GM18498 (cell line): ENCODE results near the gene LPP.

Experiments
- ATAC-seq: cut with Tn5 transposase; IDR thresholded peaks from one replicate; pipeline ENCODE4 v1.9.1; 2021; ENCODE audit warnings: mild to moderate bottlenecking, moderate library complexity; ENCODE audit not compliant: unreplicated experiment

Gene LPP

DNA sequence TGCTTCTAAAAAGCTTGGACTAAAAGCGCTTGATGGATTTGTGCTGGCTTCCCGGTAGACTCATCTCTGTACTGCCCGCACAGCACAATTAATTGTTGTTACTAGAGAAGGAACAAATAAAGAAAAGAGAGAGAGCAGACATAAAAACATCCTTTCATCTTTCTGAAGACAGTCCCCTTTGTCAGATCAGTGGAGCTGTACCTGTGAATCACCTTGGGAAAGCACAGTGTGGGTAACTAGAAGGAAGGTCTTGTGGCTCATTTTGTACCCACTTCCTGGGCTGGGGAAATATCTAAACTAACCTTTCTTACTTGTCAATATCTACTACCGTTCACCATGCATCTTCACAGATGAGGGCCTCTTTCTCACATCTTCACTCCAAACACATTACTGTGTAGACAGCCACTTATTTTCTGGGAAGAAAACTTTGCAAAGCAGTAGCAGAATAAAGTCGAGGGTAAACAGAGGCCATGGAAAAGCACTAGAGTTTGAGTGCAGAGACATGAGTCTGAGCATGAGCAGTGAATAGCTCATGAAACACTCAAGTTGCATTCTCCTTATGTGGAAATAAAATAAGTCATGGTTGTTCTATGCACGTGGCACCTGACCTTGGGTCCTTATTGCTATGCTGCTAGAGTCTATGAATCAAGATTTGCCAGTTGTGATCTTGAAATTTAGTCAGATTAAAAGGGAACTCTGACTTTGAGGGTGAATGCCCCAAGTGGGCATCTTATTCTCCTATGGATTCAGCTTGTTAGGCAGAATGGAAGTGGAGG, 169.3 kb downstream of the LPP start:
- no peak for ATAC-seq

GRCh38 chr3:188326111-188326510, 172.2 kb downstream of the LPP start:
- ATAC-seq, result no peak

DNA sequence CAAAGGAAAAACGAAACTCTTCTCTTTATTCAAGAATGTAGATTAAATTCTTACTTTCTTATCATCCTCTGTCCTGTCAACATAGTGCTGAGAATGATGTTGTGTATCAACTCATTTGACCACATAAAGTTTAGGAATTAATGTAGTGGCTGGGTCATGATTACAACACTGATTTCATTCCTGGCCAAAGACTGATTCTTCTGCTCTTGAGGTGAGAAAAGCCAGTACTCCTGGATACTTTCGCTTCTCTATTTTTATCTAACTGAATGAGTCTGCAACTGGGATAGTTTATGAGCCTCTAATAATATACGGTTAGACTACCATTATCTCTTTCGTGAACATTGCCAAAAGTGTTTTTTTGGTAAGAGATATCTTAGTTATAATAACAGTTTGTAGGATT, 173.0 kb downstream of the LPP start:
- ATAC-seq, result no peak

DNA sequence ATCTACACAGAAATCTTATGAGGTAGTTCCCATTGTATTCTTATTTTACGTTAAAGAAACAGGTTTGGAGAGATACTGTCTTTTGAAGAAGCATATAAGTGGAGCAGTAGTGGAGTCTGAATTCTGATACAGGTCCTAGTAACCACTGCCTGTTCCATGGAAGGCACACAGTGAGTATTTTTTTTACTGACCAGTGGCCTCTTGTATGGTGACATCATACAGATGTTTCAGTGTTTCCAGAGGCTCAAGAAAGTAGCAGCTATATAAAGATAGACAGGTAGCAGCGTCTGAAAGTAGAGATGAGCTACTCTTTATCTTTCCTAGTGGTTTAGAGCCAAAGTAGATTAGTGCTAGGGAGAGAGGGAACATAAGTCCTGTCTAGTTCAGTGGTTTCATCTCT, 173.5 kb downstream of the LPP start:
- no peak for ATAC-seq

DNA sequence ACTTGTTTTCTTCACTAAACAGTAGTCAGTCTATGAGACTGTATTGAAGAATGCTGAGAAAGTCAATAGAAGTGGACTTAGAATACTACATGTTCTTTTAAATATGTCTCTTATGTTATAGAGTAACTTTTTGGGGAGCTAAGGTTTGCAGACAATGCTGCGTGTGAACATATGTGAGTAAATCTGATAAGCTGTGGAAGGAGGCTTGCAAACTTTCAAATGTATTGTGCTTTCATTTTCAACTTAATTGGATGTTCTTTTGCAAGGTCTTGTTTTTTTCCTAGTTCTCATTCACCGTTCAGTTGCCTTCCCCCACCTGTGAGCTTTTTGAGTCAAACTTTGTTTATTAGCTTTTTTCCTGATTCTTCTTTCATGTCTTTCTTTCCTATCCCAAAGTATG, 176.2 kb downstream of the LPP start:
- no peak for ATAC-seq

DNA sequence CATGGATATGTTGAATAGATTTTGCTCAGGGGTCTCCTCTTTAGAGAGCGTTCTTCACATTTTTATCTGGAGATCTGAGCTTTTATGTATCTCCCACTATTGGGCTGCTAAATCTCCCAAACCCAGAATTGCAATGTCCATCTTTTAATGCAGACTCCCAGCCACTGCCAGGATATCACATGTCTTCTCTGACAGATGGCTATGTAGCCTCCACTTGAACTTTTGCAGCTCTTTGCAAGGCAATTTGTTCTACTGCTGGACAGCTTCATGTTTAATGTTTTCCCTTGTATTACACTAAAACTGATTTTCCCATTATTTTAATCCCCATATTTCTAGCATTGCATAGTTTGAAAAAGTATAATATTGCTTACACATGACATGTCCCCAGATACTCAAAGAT, 177.2 kb downstream of the LPP start:
- ATAC-seq, result no peak

GRCh38 chr3:188332085-188332484, 178.1 kb downstream of the LPP start:
- ATAC-seq, result no peak

DNA sequence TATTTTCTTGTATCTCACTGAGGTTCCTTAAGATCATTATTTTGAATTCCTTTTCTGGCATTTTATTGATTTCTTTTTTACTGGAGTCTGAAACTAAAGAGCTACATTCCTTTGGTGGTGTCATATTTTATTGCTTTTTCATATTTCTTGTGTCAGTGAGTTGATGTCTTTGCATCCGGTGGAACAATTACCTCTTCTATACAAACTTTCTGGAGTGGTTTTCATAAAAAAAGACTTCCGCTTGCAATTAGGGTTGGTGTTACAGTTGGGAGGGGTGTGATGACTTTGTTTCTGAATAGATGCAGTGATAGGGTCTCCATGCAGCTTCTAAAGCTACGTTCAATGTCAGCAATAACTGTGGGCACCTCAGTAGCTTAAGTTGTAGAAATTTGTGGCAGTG, 181.7 kb downstream of the LPP start:
- no peak for ATAC-seq

- no peak for ATAC-seq
These were observed 182.2 kb downstream of the LPP start for GRCh38 chr3:188336178-188336577.

- no peak for ATAC-seq
These were observed 183.3 kb downstream of the LPP start for GRCh38 chr3:188337232-188337631.

DNA sequence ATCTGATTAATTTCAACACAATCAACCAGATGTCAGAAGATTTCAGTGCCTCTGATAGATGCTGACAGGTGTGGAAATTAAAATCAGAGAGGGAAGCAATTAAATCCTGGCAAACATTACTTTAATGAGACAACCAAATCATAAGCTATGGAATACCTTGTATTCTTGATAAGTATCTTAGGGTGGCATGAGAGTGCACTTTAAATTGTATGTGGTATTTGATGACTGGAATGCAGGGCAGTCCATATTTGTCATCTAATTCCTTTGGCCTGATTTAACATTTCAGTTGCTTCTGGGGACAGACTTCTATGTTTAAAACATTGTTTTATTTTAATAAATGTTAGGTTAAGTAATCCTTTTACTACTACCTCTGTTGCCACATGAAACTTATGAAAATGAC, 184.1 kb downstream of the LPP start:
- no peak for ATAC-seq

- peak; percentile 90 for ATAC-seq
These were observed 185.7 kb downstream of the LPP start for GRCh38 chr3:188339410-188340295.

DNA sequence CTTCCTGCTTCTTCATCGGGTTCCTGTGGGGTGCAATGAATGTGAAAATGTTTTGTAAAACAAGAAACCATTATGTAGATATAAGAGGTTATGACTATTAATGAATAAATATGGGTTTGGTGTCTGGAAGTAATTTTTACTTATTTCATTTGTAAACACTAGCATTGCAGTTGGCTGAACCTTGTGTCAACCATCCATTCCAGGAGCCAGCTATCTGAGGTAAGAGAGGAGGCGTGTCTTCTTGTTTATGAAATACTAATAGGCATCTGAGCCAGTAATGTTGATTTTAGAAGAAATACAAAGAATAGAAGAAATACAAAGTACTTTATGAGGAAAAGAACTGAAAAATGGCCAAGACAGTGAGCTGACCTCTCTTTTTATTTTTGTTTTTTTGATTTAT, 187.5 kb downstream of the LPP start:
- ATAC-seq, result no peak

DNA sequence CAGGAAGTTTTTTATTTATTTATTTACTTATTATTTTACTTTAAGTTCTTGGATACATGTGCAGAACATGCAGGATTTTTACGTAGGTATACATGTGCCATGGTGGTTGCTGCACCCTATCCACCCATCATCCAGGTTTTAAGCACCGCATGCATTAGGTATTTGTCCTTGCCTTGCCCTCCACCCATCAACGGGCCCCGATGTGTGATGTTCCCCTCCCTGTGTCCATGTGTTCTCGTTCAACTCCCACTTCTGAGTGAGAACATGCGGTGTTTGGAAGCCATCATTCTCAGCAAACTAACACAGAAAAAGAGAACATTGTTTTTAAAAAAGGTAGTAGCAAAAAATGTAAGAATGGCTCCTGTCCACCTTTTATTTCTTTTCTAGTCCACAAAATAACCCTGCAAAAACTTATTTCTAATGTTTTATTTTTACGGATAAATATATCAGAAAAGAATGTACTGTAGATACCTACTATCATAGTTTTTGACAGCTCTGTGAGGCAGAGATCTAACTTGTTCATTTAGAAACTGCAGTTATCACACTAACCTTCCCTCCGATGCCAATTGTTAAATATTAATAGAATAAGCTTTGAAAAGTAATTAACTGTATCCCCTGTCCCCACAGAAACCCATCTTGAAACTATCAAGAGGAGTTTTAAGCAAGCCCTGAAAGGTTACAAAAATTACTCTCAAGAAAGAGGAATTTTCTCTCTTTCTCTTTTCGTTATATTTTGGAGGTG, 189.2 kb downstream of the LPP start:
- ATAC-seq, result no peak

- no peak for ATAC-seq
These were observed 189.9 kb downstream of the LPP start for GRCh38 chr3:188343894-188344293.

DNA sequence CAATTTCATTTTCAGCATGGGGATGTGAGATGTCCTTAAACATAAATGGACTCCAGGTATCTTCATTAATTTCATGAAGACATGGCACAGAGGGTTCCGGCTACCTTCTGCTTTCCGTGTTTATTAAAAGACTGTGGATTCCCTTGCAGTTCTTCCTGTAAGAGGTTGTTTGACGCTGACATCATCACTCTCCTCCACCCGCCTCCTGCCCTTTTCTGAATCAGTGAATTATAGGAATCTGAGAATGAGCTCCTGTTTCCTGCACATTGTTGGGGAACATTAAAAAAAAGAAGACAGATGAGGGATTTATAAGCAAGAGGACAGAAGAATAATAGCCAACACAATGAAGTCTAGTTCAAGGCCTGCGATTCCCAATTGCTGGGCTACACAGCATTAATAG, 191.3 kb downstream of the LPP start:
- no peak for ATAC-seq

- ATAC-seq, result no peak
These were observed 194.7 kb downstream of the LPP start for GRCh38 chr3:188348435-188349244.

DNA sequence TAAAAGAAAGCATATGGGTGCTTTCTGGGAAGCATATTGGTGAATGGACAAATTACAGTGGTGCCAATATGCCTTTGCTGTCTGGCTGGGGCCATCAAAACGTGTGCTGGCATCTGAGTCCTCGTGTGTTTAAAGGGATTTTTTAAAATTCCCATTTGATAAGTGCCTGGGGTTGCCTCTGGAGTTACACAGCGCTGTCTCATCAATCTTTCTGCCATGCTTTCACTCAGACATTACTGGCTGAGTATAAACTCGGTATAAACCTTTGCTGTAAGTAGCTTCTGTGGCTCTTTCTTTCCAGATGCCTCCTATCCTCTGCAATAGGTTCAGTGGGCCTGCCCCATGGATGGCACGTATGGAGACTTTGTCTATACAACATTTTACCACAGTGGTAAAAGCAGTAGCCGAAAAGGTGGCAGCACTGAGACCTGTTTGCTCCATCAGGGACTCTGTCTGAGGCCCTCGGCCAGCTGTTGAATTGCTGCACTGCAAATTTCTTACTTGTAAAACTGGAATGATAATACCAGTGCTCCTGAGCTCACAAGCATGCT, 195.5 kb downstream of the LPP start:
- ATAC-seq, result no peak

- no peak for ATAC-seq
These were observed 196.0 kb downstream of the LPP start for GRCh38 chr3:188349933-188350332.

DNA sequence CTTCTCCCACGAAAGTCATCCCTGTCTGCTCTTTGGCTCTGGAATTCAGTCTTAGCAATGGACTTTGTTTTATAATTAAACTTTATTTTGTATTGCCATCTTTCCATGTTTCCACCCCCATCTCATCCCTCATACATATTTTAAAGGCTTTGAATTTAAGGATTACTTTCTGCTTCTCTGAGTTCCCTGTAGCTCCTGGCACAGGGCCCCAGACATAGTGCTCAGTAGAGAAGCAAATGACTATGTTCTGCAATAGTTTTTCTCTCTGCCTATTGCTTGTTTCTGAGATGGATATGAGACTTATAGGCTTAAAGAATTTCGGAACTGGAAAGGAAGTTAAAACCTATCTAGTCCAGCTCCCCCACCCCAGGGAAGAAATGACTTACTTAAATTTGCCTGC, 197.0 kb downstream of the LPP start:
- ATAC-seq, result no peak
